HG02870 (cell line): ENCODE measurements around the gene ANKRD60.

ENCODE experiments used
- ATAC-seq: cut with Tn5 transposase; IDR thresholded peaks from one replicate; pipeline ENCODE4 v1.9.1; 2021; ENCODE audit warnings: mild to moderate bottlenecking, moderate library complexity; ENCODE audit not compliant: unreplicated experiment

The ANKRD60 gene

GRCh38 chr20:58228484-58229197 lies at the start of gene ANKRD60:
Gene ANKRD60, minus strand, starts transcription at chr20:58228653. Its CDS starts 0 bp downstream, at chr20:58228653.
- ATAC-seq = no peak

- ATAC-seq = no peak
Observed at GRCh38 chr20:58277578-58278472, 49.4 kb upstream of the ANKRD60 start.

GRCh38 chr20:58277107-58277506 lies 48.7 kb upstream of the ANKRD60 start:
- no peak for ATAC-seq

- ATAC-seq = no peak
Observed at GRCh38 chr20:58274384-58274783, 45.9 kb upstream of the ANKRD60 start.

- ATAC-seq = no peak
Observed at GRCh38 chr20:58271606-58272351, 43.3 kb upstream of the ANKRD60 start.

GRCh38 chr20:58268936-58269619 lies 40.6 kb upstream of the ANKRD60 start:
- ATAC-seq = no peak

- ATAC-seq = no peak
Observed at GRCh38 chr20:58268421-58268821, 40.0 kb upstream of the ANKRD60 start.

GRCh38 chr20:58267389-58268215 lies 39.1 kb upstream of the ANKRD60 start:
- no peak for ATAC-seq

- no peak for ATAC-seq
Observed at GRCh38 chr20:58264271-58264670, 35.8 kb upstream of the ANKRD60 start.

- ATAC-seq = no peak
Observed at GRCh38 chr20:58261660-58262059, 33.2 kb upstream of the ANKRD60 start.

GRCh38 chr20:58260006-58260405 lies 31.6 kb upstream of the ANKRD60 start:
- no peak for ATAC-seq

- ATAC-seq = no peak
Observed at GRCh38 chr20:58256842-58257241, 28.4 kb upstream of the ANKRD60 start.

GRCh38 chr20:58256307-58256706 lies 27.9 kb upstream of the ANKRD60 start:
- no peak for ATAC-seq

- ATAC-seq = no peak
Observed at GRCh38 chr20:58254890-58255289, 26.4 kb upstream of the ANKRD60 start.

- ATAC-seq = no peak
Observed at GRCh38 chr20:58251979-58252591, 23.6 kb upstream of the ANKRD60 start.

- no peak for ATAC-seq
Observed at GRCh38 chr20:58251348-58251978, 23.0 kb upstream of the ANKRD60 start.

- no peak for ATAC-seq
Observed at GRCh38 chr20:58246346-58246745, 17.9 kb upstream of the ANKRD60 start.

- ATAC-seq = no peak
Observed at GRCh38 chr20:58245931-58246330, 17.5 kb upstream of the ANKRD60 start.
